Stimulated activated CD4-positive, alpha-beta T cell treated with anti-CD3 and anti-CD28 coated beads, Interleukin-15, amount 100 ng/mL, for 1 hour (primary cell): ENCODE data around the gene GALC.

Source experiments
- DNase-seq, 2 donors: peaks; one replicate each; pipeline ENCODE4 v3.0.0-alpha.2; 2020; ENCODE audit warnings: low read depth in 1 of 2, low spot score in 1 of 2

Gene GALC

GRCh38 chr14:87960013-87960787 lies 32.8 kb downstream of the GALC start:
- no peak for DNase-seq

GRCh38 chr14:87955501-87955900 lies 37.5 kb downstream of the GALC start:
- no peak for DNase-seq

GRCh38 chr14:87952307-87953094 lies 40.5 kb downstream of the GALC start:
- DNase-seq, result no peak

- no peak for DNase-seq
These were observed 47.9 kb downstream of the GALC start for GRCh38 chr14:87944987-87945604.

- no peak for DNase-seq
These were observed 52.1 kb downstream of the GALC start for GRCh38 chr14:87940894-87941293.

GRCh38 chr14:87940382-87940781 lies 52.6 kb downstream of the GALC start:
- DNase-seq, result no peak

- DNase-seq, result no peak
These were observed 57.1 kb downstream of the GALC start for GRCh38 chr14:87935886-87936285.

- no peak for DNase-seq
These were observed 57.7 kb downstream of the GALC start for GRCh38 chr14:87935081-87935828.

- DNase-seq, result no peak
These were observed 58.8 kb downstream of the GALC start for GRCh38 chr14:87934185-87934584.

GRCh38 chr14:87916886-87917275 lies 76.1 kb downstream of the GALC start:
- DNase-seq, result no peak

- no peak for DNase-seq
These were observed 76.7 kb downstream of the GALC start for GRCh38 chr14:87916103-87916885.

GRCh38 chr14:87908550-87908949 lies 84.4 kb downstream of the GALC start:
- DNase-seq, result no peak

GRCh38 chr14:87901652-87902051 lies 91.3 kb downstream of the GALC start:
- no peak for DNase-seq

- no peak for DNase-seq
These were observed 91.7 kb downstream of the GALC start for GRCh38 chr14:87901236-87901635.

- no peak for DNase-seq
These were observed 93.8 kb downstream of the GALC start for GRCh38 chr14:87899228-87899627.

- no peak for DNase-seq
These were observed 94.7 kb downstream of the GALC start for GRCh38 chr14:87898301-87898700.

GRCh38 chr14:87896393-87897380 lies 96.3 kb downstream of the GALC start:
- no peak for DNase-seq

GRCh38 chr14:87894920-87895319 lies 98.1 kb downstream of the GALC start:
- DNase-seq, result no peak

- no peak for DNase-seq
These were observed 100.2 kb downstream of the GALC start for GRCh38 chr14:87892763-87893162.
